Measurements from ENCODE around the gene RDH12.

Gene RDH12

GRCh38 chr14:67776653-67777322, 75.1 kb downstream of the RDH12 start:
- no peak for TF ChIP-seq CTCF (IDR thresholded peaks at IDR 0.05; ENCODE audit: insufficient read depth, low read depth, low read length, missing control alignments)
- H3K4me3 ChIP-seq (ENCODE audit: low read length), result no peak overlapping the region
- DNase-seq (ENCODE audit: low read depth), result no peak

GRCh38 chr14:67778792-67779191, 77.1 kb downstream of the RDH12 start:
- H3K4me3 ChIP-seq (ENCODE audit: low read length), result no peak overlapping the region
- no peak for DNase-seq (ENCODE audit: low read depth)
- no peak for TF ChIP-seq CTCF (IDR thresholded peaks at IDR 0.05; ENCODE audit: insufficient read depth, low read depth, low read length, missing control alignments)

GRCh38 chr14:67782090-67782489, 80.4 kb downstream of the RDH12 start:
- DNase-seq (ENCODE audit: low read depth), result no peak
- H3K4me3 ChIP-seq (ENCODE audit: low read length), result no peak overlapping the region
- no peak for TF ChIP-seq CTCF (IDR thresholded peaks at IDR 0.05; ENCODE audit: insufficient read depth, low read depth, low read length, missing control alignments)
